GM18870 (cell line): ENCODE data around the gene FCF1.

ENCODE experiments used
- ATAC-seq: cut with Tn5 transposase; IDR thresholded peaks from one replicate; pipeline ENCODE4 v1.9.1; 2021; ENCODE audit warnings: moderate library complexity; ENCODE audit not compliant: unreplicated experiment

Gene FCF1

GRCh38 chr14:74763803-74764531 is 51.0 kb downstream of the FCF1 start:
- ATAC-seq, result no peak

GRCh38 chr14:74765721-74766120 is 52.8 kb downstream of the FCF1 start:
- ATAC-seq, result no peak

- no peak for ATAC-seq
These were observed 58.5 kb downstream of the FCF1 start for GRCh38 chr14:74771399-74771798.

- no peak for ATAC-seq
These were observed 71.7 kb downstream of the FCF1 start for GRCh38 chr14:74784634-74785033.

GRCh38 chr14:74785056-74785613 is 72.2 kb downstream of the FCF1 start:
- ATAC-seq, result no peak

GRCh38 chr14:74786796-74787315 is 73.9 kb downstream of the FCF1 start:
- no peak for ATAC-seq
